Smooth muscle cell (in vitro differentiated cells): ENCODE results near the gene POU2AF1. TPM values are rescaled to one million over a fixed set of nuclear protein-coding genes. Genes with fewer than 3 reads are reported as not detected.

Experiments used
- DNase-seq: peaks from one replicate; lab custom pipeline; 2025; ENCODE audit not compliant: unreplicated experiment; lab: John Stamatoyannopoulos, UW
- H2AFZ ChIP-seq: fragments of 200-600 bp; sonication (generic); 2 replicates; pipeline ENCODE4 v1.6.0; 2016; ENCODE audit warnings: antibody characterized with exemption, low read depth, mild to moderate bottlenecking
- H3F3A ChIP-seq: fragments of 200-600 bp; sonication (generic); 2 replicates; pipeline ENCODE4 v1.6.0; 2017; ENCODE audit warnings: antibody characterized with exemption, low read depth
- H3K27ac ChIP-seq: fragments of 200-600 bp; sonication (generic); 2 replicates; pipeline ENCODE4 v1.5.1; 2016; ENCODE audit warnings: low read depth, mild to moderate bottlenecking
- H3K27me3 ChIP-seq: fragments of 200-600 bp; sonication (generic); 2 replicates; pipeline ENCODE4 v1.6.1; 2016; ENCODE audit warnings: low read depth, mild to moderate bottlenecking
- H3K36me3 ChIP-seq: fragments of 200-600 bp; sonication (generic); 2 replicates; pipeline ENCODE4 v1.5.1; 2016; ENCODE audit warnings: low read depth
- H3K4me1 ChIP-seq: fragments of 200-600 bp; sonication (generic); 2 replicates; pipeline ENCODE4 v1.5.1; 2016; ENCODE audit warnings: low read depth
- H3K4me2 ChIP-seq: fragments of 200-600 bp; sonication (generic); 2 replicates; pipeline ENCODE4 v1.6.0; 2016; ENCODE audit warnings: mild to moderate bottlenecking
- H3K4me3 ChIP-seq: fragments of 200-600 bp; sonication (generic); 2 replicates; pipeline ENCODE4 v1.5.1; 2016; ENCODE audit warnings: mild to moderate bottlenecking
- H3K79me2 ChIP-seq: fragments of 200-600 bp; sonication (generic); 2 replicates; pipeline ENCODE4 v1.6.0; 2016; ENCODE audit warnings: low read depth, mild to moderate bottlenecking
- H3K9ac ChIP-seq: fragments of 200-600 bp; sonication (generic); 2 replicates; pipeline ENCODE4 v1.6.0; 2016; ENCODE audit warnings: low read depth
- H3K9me3 ChIP-seq: fragments of 200-600 bp; sonication (generic); replicated peaks from 2 replicates; pipeline ENCODE4 v1.5.1; 2016; ENCODE audit warnings: low read depth
- H4K20me1 ChIP-seq: fragments of 200-600 bp; sonication (generic); 2 replicates; pipeline ENCODE4 v1.6.0; 2016; ENCODE audit warnings: low read depth
- CTCF ChIP-seq: fragments of 200-600 bp; sonication (generic); IDR thresholded peaks from 2 replicates; pipeline ENCODE4 v1.5.1; 2017; ENCODE audit warnings: borderline replicate concordance, mild to moderate bottlenecking, antibody characterized with exemption; ENCODE audit not compliant: insufficient read depth, poor library complexity, severe bottlenecking
- WGBS: methylation state at CpG from one replicate; pipeline ENCODE4 v1.1.7; 2016; ENCODE audit warnings: low lambda C conversion rate; 5-methylcytosine and 5-hydroxymethylcytosine counted together
- polyA plus RNA-seq: library from polyadenylated mRNA; unstranded; fragments of >200 nt; fragmentation: Nextera tagmentation; extraction: Ambion mirVana; gene quantifications from 2 replicates; pipeline ENCODE4 v1.2.1, GENCODE V29; 2016
- total RNA-seq: library from RNA; depleted of rRNA; stranded (reverse); fragments of >200 nt; gene quantifications from 2 replicates; pipeline ENCODE4 v1.2.3, GENCODE V29; 2014

POU2AF1 gene
- total and polyA plus RNA-seq, 2 experiments from 2014 or later, result not detected

GRCh38 chr11:111370270-111370901 is 8.7 kb downstream of the POU2AF1 start:
- no peaks in the 10 kb centered on the region for H3K27me3 ChIP-seq
- no peak overlapping the region for H3K4me3 ChIP-seq
- H3F3A ChIP-seq, result no peaks in the 10 kb centered on the region
- H3K4me2 ChIP-seq, result no peak overlapping the region
- H3K4me1 ChIP-seq, result no peaks in the 10 kb centered on the region
- no peaks in the 10 kb centered on the region for H4K20me1 ChIP-seq
- no peak for TF ChIP-seq CTCF
- DNase-seq, result no peak
- H3K36me3 ChIP-seq, result no peaks in the 10 kb centered on the region
- 80% methylated on average over 3 of the region's 3 CpGs for WGBS
- H3K27ac ChIP-seq, result no peak overlapping the region
- no peaks in the 10 kb centered on the region for H3K9me3 ChIP-seq
- H3K9ac ChIP-seq, result no peak overlapping the region
- H3K79me2 ChIP-seq, result no peaks in the 10 kb centered on the region
- no peak overlapping the region for H2AFZ ChIP-seq

GRCh38 chr11:111368285-111368560 is 10.9 kb downstream of the POU2AF1 start:
- no peak for DNase-seq

GRCh38 chr11:111367411-111368284 is 11.4 kb downstream of the POU2AF1 start:
- H3K79me2 ChIP-seq, result no peaks in the 10 kb centered on the region
- DNase-seq, result no peak
- no peak overlapping the region for H3K9ac ChIP-seq
- H3K9me3 ChIP-seq, result no peaks in the 10 kb centered on the region
- no peaks in the 10 kb centered on the region for H3K4me1 ChIP-seq
- no peak overlapping the region for H3K4me3 ChIP-seq
- H3F3A ChIP-seq, result no peaks in the 10 kb centered on the region
- H3K4me2 ChIP-seq, result no peak overlapping the region
- no peak overlapping the region for H3K27ac ChIP-seq
- H2AFZ ChIP-seq, result no peak overlapping the region
- no peaks in the 10 kb centered on the region for H4K20me1 ChIP-seq
- H3K36me3 ChIP-seq, result no peaks in the 10 kb centered on the region
- WGBS, result 91% methylated on average over 12 of the region's 12 CpGs
- no peaks in the 10 kb centered on the region for H3K27me3 ChIP-seq
- no peak for TF ChIP-seq CTCF

More at GRCh38 chr11:111368285-111368560, 10.9 kb downstream of the POU2AF1 start:
- 94% methylated on average over 2 of the region's 2 CpGs for WGBS
- Histone ChIP-seq H3K27me3 (no peaks in the 10 kb centered on the region), H3K4me1 (no peaks in the 10 kb centered on the region), H3K36me3 (no peaks in the 10 kb centered on the region), H4K20me1 (no peaks in the 10 kb centered on the region), H3K4me3 (no peak overlapping the region), H3K9ac (no peak overlapping the region), H2AFZ (no peak overlapping the region), H3K9me3 (no peaks in the 10 kb centered on the region), H3K27ac (no peak overlapping the region), H3K4me2 (no peak overlapping the region), H3K79me2 (no peaks in the 10 kb centered on the region), H3F3A (no peaks in the 10 kb centered on the region)
- no peak for TF ChIP-seq CTCF
